ENCODE results near the gene CORO2A.

Gene CORO2A

DNA sequence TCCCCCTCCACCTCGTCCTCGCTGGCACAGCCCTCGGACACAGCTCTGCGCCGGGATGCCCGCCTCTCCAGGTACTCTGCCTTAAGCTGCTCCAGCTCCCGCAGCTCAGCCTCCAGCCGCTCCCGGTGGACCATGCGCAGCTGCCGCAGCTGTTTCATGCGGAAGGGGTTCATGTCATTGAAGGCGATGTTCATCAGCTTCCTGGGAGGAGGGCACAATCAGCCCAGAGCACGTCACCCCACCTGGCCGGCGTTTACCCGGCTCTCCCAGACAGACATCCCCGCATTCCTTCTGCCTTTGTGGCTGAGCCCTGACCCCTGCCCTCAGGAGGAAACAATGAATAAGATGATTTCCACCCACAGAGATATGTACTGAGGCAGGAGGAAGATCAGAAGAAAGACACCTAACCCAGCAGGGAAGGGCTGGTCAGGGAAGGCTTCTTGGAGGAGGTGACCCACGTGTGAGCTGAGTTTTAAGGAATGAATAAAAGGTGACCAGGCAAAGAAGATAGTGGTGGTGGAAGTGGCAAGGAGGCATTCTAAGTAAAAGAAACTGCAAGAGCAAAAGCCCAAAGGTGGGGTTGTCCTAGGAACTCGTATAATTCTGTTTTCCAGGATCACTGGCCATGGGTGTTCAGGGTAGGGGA lies 7.1 kb upstream of the CORO2A start:
- DNase-seq (ENCODE audit: low read depth, low spot score), result no peak
- H3K27ac ChIP-seq, result no peak overlapping the region

DNA sequence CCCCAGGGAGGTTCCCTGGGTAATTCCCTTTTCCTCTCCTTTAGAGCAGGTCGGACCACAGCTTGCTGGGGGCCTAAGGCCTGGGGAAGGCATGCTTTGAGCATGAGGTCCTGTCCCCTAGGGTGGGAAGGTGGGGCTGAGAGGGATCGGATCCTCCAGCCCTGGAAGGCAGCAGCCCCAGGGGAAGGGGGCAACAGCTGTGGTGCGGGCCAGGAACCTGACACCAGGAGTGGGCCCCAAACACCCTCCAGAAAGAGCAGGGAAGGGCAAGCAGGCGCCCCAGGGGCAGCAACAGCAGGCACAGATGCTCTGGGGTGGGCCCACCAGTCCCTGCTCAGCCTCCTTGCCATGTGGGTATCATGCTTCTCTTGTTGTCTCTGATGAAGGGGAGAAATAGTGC lies 3.2 kb upstream of the CORO2A start:
- H3K27ac ChIP-seq, result peak overlapping the region; percentile 13
- no peak for DNase-seq (ENCODE audit: low read depth, low spot score)

DNA sequence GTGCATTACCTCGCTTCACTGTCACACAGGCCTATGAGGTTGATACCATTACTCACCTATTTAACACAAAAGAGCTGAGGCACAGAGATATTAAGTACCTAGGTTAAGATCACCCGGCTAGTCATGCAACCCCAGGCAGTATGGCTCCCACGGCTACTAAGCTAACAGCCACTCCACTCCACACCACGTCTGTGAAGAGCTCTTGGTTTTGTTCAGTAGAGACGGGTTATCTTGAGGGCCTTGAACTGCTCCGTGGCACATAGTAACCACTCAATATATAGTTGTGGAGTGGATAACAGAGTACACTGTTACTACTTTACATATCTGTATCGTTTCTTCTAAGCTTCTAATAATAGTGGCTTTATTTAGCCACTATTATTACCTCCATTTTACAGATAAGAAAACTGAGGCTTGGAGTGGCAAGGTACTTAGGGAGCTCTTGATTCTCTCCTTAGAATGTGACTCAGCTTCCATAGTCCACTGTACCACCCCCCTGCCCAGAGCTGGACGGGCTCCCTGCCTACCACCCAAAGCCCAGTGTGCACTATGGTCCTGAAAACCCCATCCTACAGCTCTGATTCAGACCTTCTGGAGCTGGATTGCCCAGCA lies 1.0 kb upstream of the CORO2A start:
- peak overlapping the region; percentile 87 for H3K27ac ChIP-seq

GRCh38 chr9:98191671-98192502 lies 550 bp downstream of the CORO2A start:
- H3K27ac ChIP-seq, result peak overlapping the region; percentile 87
- DNase-seq (ENCODE audit: low read depth, low spot score), result no peak

More for the DNA sequence above, 1.0 kb upstream of the CORO2A start:
- no peak for DNase-seq (ENCODE audit: low read depth, low spot score)

GRCh38 chr9:98191181-98191608 lies 1.2 kb downstream of the CORO2A start:
- peak overlapping the region; percentile 87 for H3K27ac ChIP-seq

DNA sequence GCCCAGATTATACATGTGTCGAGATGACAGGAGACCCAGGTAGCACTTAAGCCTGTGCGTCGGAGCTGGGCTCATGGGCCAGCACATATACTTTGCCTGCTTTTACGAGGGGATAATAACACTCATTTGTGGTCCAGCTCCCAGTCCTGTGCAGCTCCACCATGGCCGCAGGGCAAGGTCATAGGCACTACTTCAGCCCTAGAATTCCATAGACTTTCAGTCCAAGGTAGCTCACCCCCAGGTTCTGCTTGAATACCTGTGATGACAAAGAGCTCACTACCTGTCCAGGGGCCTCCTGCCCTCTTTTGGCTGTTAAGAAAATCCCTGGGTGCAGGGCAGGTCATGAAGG lies 1.7 kb downstream of the CORO2A start:
- no peak for DNase-seq (ENCODE audit: low read depth, low spot score)
- peak overlapping the region; percentile 87 for H3K27ac ChIP-seq

More at GRCh38 chr9:98191181-98191608, 1.2 kb downstream of the CORO2A start:
- DNase-seq (ENCODE audit: low read depth, low spot score), result no peak

GRCh38 chr9:98189412-98189811 lies 3.0 kb downstream of the CORO2A start:
- H3K27ac ChIP-seq, result no peak overlapping the region
- DNase-seq (ENCODE audit: low read depth, low spot score), result no peak

- H3K27ac ChIP-seq, result no peak overlapping the region
- no peak for DNase-seq (ENCODE audit: low read depth, low spot score)
Observed at GRCh38 chr9:98187926-98188325, 4.5 kb downstream of the CORO2A start.

DNA sequence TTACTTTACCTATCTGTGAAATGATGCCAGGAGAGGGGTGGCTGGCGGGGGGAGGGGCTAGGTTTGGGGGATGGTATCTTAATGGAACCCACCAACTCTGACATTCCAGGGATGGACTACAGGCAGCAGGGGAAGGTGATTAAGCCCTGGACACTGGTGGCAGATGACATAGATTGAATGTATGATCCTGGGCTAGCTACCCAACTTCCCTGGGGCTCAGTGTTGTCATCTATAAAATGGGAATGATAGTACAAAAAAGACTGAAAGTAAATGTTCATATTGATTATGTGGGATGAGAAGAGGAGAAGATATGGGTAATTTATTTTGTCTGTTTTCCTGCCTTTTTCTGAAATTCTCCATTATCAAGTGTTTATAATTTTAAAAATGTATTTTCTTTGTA lies 6.2 kb downstream of the CORO2A start:
- H3K27ac ChIP-seq, result no peak overlapping the region
- no peak for DNase-seq (ENCODE audit: low read depth, low spot score)

DNA sequence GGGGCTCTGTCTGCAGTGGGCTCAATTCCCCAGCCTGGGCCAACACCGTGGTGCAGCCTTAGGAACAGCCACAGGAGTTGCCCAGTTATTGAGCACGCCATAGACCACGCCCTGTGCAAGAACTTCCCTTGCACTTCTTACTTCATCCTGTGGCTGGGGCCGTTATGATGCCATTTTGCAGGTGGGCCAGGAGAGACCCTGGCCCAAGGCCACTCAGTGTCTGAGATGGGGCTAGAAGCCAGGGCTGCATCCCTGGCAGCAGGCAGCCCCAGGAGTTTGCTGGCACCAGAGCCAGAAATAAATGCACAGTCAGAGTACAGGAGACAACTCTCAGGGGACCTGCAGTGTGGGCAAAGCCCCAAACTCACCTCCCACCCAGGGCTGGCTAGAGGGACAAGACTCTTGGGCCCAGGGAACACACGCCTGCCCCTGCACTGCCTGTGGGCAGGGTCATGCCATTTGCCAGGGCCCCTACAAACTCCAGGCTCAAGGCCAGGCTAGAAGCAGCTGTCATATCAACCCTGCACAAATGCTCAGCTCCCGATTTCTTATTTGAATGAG lies 6.7 kb downstream of the CORO2A start:
- H3K27ac ChIP-seq, result no peak overlapping the region
- no peak for DNase-seq (ENCODE audit: low read depth, low spot score)

GRCh38 chr9:98185021-98185567 lies 7.3 kb downstream of the CORO2A start:
- no peak overlapping the region for H3K27ac ChIP-seq
- no peak for DNase-seq (ENCODE audit: low read depth, low spot score)

DNA sequence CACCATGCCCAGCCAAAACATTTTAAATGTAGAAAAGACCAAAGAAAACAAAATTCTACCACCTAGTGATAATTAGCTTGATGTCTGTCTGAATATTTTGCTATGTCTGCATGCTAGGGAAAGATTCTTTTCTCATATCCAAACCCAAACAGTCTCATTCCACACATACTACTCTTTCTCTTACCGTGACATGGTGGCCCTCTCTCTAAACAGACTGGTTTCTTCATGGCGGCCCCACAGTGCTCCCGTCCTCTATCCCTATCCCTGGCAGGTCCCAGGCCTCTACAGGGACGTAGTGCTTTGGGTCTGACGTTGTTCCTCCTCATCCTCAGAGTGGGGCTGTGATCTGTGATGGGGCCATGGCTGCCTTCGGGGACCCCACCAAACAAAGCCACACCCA lies 8.1 kb downstream of the CORO2A start:
- no peak for DNase-seq (ENCODE audit: low read depth, low spot score)
- no peak overlapping the region for H3K27ac ChIP-seq

DNA sequence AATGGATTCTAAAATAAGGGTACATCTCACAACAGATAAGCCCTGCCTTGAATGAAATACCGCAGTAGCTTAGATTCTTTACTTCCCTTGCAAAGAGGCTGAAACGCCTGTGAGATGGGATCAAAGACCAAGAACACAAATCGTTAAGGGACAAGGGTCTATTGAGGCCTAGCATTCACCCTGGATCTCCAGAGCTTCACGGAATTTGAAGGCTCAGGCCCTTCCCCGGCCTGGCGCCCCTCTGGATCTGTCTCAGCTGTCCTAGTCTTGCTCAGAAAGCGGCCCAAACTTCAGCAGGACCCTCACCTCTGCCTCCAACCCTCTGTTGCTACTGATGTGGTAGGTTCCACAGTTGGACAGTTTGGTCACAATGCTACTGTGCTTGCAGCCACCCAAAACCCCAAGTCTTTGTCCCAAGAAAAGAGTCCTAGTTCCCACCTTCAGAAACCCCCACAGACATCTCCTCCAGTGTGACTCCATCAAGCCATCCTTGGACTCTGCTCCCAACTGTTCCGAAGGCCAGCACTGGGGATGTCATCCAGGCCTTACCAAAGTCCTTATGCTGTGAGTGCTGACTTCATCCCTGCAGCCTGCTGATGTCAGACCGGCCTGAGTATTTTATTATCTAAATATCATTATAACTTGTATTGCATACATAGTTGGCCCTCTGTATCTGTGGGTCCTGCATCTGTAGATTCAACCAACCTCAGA lies 9.4 kb downstream of the CORO2A start:
- no peak overlapping the region for H3K27ac ChIP-seq
- no peak for DNase-seq (ENCODE audit: low read depth, low spot score)

DNA sequence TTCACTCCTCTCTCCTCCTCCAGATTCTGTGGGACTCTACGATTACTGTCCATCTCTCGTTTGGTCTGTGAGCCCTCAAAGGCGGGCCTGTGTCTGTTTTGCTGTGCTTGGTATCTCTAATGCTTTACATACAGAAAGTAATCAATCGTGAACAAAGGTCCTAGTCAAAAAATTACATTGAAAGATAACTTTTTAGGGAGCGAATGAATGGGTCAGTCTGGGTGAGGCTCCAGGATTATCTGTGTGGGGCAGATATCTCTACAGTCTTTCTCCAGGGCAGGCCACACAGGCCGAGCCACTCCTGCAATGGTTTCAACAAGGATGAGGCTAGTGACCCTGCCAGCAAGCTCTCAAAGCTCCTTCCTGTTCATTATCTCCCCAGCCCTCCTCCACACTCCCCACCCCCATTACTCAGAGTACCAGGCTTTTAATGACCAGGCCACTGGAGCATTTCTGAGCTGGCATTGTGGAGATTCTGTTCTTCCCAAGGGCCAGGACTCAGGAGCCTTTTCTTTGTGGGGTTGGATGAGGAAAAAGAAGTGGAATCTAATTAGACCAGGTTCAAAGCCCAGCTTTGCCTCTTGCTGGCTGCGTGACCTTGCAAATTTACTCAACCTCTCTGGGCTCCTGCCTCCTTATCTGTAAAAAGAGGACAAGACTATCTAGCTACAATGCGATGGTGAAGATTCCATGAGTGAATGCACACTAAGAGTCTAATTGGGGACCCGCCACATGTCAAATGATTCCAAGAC lies 10.2 kb downstream of the CORO2A start:
- H3K27ac ChIP-seq, result no peak overlapping the region
- no peak for DNase-seq (ENCODE audit: low read depth, low spot score)

DNA sequence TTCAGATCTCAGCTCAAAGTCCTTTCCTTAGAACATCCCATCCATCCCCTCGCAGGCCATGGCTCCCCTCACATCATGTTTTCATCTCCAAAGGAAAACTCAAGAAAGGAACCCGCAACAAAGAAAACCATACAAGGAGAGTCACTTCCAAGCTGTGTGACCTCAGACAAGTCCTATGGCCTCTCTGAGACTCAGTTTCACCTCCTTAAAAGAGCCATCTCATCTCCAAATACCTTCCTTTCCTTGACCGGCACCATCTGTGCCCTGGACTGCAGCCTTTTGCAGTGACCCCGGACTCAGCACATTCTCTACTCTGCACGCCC lies 10.7 kb downstream of the CORO2A start:
- no peak overlapping the region for H3K27ac ChIP-seq
- DNase-seq (ENCODE audit: low read depth, low spot score), result no peak

- DNase-seq (ENCODE audit: low read depth, low spot score), result no peak
- no peak overlapping the region for H3K27ac ChIP-seq
Observed at GRCh38 chr9:98180996-98181395, 11.4 kb downstream of the CORO2A start.

DNA sequence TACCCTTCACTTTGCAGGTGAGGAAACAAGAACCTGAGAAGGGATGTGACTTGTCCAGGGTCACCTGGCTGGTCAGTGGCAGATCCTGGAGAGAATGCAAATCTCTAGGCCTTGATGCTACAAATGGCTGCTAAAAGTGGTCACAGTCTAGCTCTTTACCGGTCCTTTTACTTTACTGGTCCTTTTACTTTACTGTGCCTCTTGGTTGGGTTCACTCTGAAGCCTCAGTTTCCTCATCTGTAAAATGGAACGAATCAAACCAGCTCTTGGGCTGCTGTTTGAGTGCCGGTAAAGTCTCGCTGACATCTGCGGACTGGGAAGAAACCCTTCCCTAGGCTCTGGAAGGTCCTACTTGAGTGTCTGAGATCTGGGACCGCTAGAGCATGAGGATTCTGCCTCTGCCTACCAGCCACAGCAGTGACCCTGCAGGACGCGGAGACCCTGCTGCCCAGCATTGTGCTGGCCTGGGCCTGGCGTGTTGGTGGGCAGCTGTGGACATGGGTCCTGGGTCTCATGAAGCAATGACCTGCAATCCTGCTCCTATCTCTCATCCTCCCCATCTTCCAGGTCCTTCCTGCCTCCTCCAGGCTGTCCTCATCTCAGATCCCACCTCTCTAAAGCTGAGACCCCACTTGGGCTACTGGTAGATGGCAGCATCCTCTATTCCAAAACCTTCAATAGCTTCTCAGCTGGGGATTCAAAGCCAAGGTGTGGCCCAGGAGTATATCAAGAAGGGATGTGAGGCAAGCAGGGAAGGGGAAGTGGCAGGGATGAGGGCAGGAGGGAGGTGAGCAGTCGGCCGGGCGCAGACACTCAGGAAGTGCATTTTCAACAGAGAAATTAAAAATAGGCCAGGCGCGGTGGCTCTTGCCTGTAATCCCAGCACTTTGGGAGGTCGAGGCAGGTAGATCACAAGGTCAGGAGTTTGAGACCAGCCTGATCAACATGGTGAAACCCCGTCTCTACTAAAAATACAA lies 13.3 kb downstream of the CORO2A start:
- H3K27ac ChIP-seq, result no peak overlapping the region
- no peak for DNase-seq (ENCODE audit: low read depth, low spot score)

- no peak for DNase-seq (ENCODE audit: low read depth, low spot score)
- H3K27ac ChIP-seq, result no peak overlapping the region
Observed at GRCh38 chr9:98176391-98177259, 15.8 kb downstream of the CORO2A start.
